GM21737 (cell line): ENCODE measurements around the gene PCK2.

Source experiments
- ATAC-seq: cut with Tn5 transposase; IDR thresholded peaks from one replicate; pipeline ENCODE4 v1.9.1; 2021; ENCODE audit warnings: mild to moderate bottlenecking, moderate library complexity; ENCODE audit not compliant: unreplicated experiment

Gene PCK2

DNA sequence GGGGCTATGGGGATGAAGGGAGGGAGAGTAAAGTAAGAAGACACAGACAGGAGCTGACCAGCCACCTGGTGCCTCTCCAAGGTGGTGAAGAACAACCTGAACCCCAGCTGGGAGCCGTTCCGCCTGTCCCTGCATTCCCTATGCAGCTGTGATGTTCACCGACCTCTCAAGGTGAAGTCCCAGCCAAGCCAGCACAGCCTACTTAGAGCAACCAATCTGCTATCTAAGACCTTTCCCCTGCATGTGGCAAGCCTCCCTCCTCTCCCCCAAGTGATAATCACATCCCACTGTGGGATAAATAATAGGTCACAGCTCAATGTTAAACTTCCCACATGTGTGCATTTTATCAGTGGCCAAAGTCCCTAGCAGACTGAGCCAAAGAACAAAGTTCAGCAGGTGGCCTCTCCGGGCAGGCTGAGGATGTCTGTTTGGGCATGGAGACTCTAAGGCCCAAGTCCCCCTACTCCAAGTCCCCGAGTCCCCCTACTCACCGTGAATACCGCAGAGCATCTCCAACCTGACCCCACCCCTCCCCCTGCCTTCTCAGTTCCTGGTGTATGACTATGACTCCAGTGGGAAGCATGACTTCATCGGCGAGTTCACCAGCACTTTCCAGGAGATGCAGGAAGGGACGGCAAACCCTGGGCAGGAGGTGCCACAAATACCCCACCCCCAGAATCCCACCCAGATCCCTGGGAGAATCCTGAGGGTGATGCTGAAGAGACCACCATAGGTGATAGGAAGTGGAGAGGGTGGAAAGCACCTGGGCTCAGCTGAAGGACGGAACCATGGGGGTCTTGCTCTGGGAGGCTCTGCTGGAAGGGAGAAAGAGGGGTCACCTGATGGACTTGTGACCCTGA, 19.3 kb upstream of the PCK2 start:
- ATAC-seq = no peak

DNA sequence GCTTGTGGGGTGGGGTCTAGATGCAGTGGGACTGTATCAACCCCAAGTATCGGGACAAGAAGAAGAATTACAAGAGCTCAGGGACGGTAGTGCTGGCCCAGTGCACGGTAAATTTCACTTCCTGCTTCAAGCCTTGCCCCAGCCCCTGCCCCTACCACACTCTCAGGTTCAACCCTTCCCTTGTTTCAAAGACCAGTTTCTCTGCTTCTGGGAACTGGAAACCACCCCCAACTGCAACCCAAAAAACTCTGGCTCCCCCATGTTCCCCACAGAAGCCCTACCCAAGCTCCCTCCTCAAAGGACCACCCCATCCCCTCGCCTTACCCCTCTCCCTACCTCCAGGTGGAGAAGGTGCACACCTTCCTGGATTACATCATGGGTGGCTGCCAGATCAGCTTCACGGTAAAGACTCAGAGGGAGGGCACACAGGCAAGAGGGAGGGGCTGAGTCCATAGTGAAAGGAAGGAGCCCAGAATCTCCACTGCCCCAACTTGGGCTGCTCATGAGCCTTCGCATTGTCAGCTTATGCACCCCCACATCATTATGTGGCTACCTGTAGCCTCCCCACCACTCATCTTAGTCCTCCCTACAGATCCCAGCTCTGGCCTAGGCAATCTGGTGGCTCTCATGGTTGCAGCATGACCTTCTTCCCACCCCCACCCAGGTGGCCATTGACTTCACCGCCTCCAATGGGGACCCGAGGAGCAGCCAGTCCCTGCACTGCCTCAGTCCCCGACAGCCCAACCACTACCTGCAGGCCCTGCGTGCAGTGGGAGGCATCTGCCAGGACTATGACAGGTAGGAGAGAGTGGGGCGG, 18.4 kb upstream of the PCK2 start:
- no peak for ATAC-seq

DNA sequence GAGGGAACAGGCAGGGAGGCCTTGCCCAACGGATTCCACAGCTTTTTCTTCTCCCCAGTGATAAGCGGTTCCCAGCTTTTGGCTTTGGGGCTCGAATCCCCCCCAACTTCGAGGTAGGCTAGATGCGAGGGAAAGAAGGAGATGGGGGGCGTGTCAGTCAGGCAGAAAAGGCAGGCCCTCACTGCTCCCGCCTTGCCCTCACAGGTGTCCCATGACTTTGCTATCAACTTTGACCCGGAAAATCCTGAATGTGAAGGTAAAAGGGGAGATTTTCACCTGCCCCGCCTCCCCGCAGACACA, 17.9 kb upstream of the PCK2 start:
- ATAC-seq = no peak

DNA sequence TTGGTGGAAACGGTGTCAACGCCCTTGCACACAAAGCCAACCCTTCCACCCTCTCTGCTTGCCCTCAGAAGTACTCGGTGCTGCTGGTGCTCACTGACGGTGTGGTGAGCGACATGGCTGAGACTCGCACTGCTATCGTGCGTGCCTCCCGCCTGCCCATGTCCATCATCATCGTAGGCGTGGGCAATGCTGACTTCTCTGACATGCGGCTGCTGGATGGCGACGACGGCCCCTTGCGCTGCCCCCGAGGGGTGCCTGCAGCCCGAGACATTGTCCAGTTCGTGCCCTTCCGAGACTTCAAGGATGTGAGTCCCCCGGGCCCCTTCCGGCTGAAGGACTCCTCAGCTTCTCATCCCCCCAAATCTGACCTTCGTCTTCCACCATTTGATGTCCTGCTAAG, 17.0 kb upstream of the PCK2 start:
- ATAC-seq = no peak

DNA sequence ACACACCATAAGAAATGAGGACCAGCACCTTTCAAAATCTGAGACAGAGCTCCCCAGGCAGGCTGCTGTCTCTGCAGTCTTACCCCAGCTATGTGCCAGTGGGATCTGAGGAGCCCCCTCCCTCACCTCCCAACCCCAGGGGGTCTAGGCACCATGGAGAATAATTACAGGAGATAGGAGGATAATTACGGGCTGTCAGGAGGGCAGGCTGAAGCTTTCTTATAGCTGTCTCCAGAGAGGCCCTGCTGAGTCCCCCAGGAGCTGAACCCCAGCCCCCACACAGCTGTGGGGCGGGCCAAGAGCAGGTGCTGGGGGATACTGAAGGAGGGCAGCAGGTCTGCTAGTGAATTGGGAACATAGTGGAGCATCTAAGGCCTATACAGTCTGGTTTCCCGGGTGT, 16.0 kb upstream of the PCK2 start:
- ATAC-seq = no peak

DNA sequence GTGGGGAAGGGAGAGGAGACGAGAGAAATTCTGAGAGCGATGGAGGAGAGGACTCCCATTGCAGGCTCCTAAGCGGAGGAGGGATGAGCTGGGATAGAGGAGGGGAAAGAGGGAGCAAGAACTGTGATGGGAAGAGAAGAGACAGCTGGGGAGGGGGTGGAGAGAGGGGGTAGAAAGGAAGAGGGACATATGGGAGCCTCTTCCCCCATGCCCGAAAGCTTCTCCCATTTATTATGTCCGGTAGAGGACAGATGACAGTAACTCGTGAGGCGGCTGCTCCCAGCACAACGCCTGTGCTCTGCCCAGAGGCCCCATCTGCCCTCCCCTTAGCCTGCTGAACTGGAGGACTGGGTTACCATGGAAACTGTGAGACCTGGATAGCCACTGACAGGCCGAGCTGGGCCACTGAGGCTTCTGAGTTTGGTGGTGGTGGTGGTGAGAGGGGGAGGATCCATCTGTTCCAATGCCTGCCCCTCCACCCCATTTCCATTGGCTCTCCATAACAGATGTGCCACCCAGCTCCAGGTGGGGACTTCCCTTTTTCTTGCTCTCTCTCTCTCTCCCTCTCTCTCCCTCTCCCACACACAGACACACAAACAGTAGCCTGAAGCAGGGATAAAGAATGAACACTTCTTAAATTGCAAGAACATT, 14.5 kb upstream of the PCK2 start:
- ATAC-seq = no peak

DNA sequence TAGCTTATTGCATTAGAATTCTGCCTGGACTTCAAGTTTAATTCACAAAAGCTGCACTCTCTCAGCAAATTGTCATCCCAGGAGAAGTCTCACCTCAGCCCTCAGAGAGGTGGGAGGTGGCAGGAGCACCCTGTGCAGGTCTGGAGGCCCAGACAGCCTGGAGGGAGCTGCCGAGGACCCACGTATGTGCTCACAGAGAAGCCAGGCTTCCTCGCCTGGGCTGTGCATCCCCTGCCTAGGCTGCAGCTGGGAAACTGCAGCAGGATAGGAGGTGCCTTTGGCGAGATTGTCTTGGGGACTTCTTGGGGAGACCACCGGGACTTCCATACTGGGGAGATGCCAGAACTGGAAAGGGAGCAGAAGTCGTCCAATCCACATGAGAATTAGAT, 14.0 kb upstream of the PCK2 start:
- ATAC-seq = no peak

DNA sequence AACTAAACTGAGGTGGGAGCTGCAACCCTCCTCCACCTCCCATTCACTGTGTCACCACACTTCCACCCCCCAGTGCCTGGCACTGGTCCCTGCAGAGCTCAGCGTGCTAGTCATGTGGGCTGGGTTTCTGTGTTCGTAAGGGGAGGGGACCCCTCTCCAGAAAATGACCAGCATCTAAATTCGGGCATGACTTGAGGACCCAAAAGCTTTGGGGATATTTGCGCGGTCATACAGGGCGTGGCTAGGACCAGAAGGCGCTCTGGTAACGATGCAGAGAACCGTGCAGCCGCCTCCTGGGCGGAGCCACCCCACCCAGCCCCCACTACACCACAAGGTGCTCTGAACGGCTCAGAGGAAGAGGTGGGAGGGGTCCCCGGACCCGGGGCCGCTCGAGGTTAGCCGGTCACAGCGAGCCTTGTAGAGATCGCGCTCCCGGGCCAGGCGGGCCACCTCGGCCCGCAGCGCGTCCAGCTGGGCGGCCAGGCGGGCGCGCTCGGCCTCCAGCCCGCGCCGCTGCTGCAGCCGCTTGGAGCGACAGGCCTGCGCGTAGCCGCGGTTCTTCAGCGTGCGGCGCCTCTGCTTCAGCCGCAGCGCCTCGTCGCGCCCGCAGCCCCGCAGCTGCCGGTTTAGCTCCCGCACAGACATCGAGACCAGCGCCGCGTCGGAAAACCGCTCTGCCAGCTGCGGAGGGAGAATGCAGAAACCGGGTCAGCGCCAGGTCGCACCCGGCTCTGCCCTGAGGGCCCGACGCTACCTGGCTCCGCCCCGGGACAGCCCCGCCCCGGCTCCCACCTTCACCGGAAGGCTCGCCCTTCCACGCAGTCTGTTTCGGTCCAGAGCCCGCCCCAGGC, 13.0 kb upstream of the PCK2 start:
- ATAC-seq = peak; percentile 85

DNA sequence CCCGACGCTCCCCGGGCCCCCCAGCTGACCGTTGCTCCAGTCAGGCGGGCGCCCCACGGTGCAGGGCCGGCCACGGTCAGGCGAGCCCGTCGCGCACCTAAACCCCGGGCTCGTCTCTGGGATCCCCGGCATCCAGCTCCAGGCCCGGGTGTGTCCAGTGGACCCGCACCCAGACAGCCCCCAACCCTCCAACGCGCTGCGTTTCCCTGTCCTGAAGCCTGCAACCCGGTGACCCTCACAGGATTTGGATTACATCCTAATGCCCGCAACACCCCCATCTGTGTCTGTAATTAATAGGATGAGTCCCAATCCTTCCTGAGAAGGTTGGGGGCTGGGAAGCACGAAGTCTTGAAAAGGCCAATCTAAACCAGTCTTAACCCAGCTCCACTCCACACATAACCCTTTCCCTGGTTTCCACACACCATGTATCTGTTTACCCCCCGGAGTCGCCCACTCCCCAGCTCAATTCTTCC, 12.3 kb upstream of the PCK2 start:
- ATAC-seq = no peak

DNA sequence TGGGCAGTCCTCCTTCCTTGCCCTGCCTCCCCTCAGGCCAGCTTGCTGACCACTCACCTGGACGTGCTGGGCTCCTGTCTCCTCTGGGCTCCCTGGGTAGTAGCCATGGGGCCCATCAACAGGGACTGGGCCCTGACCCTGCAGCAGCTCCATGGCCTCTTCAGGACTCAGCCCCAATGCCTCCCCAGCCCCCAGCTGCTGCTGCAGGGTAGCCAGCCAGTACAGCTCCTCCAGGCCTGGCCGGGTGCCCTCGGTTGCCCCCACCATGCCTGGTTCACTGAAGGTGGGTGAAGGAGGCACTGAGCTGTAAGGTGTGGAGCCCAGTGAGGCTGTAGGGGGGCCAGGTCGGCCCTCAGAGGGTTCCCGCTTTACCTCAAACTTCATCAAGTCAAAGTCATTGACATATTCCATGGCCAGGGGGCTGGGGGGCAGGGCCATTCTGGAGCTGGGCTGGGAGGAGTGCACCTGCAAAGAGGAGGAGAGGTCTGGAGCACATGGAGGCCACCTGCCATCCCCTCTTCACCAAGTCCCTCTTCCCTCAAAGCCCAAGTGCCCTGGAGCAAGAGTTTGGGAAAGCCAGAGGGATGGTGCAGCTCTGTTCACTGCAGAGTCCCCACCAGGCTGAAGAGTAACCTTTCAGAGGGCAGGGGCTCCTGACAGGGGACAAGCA, 11.6 kb upstream of the PCK2 start:
- ATAC-seq = no peak

DNA sequence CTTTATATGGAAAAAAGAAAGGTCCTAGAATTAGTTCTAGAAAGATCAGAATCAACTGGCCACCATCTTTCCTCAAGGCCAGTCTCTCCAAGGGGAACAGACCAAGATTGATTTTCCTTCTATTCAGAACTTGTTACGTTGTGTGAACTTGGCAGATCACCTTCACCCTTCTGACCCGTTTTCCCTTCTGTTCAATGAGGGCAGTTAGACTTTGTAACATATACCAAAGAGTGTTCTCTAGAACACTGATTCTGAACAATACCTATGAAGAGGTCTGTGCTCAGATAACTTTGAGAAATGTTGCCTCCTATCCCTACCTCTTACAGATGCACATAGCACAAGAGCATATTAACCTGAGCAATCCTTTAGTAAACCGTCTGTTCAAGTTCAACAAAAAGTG, 10.6 kb upstream of the PCK2 start:
- no peak for ATAC-seq

DNA sequence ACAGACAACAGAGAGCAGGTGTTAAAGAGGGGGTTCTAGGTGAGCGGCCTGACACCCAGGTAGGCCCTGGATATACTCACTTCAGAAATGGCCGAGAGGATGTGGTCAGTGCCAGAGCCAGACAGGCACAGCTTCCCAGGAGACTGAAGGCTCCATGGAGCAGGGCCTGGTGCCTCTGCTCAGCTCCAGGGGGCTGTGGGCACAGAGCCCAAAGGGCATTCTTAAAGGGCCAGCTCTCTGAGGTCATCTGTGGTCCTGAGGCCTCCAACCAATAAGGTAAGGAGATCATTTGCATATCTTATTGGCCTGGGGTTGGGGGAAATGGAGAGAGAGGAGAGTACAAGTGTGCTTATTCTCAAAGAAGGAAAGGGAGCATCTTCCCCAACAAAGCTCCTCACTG, 9.7 kb upstream of the PCK2 start:
- no peak for ATAC-seq

DNA sequence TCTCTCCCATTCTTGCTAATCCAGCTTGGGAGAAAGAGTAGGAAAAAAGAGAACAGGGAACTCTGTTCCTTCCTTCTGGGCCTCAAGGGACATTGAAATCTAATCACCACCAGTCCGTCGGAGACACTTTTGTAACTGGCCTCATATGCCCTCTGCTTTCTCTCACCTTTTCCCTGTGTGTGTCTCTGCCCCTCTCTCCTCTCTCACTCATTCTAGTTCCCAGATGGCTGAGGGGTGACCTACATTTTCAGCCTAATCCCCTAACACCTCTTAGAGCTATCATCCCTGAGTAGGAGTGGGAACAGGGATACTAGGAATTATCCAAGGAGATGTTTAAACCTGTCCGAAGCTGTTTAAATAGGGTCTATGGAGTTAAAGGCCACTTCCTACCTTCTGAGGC, 8.9 kb upstream of the PCK2 start:
- no peak for ATAC-seq

DNA sequence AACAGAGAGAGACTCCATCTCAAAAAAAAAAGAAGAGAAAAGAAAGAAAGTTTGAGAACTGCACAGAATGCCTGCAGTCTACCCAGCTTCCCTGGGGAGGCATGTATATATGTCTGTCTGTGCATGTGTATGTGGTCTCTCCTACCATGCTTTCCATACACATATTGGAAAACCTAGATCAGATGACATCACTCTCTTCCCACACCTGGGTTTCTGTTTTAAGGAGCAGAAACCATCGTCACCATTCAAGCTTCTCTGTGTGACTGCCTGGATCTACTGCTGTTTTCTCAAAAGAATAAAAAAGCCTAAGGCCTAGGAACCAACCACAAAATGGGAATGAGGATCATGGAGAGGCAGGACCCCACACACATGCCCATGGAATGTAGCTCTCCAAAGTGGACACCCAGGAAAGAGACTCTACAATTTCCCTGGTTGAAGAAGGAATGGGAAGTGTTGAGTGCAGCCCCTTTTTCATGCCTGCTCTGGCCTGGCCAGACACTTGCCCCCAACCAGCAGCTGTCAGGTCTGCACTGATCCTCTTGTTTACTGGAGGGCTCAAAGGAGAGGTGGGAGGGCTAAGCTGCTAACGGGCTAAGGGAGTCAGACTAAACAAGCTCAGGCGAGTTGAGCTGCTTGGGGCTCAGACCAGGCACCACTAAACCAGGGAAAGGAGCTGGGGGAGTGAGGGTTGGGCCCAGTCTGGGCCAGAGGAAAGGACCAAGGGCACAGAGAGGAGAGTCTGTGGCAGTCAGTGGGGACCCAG, 7.7 kb upstream of the PCK2 start:
- no peak for ATAC-seq

DNA sequence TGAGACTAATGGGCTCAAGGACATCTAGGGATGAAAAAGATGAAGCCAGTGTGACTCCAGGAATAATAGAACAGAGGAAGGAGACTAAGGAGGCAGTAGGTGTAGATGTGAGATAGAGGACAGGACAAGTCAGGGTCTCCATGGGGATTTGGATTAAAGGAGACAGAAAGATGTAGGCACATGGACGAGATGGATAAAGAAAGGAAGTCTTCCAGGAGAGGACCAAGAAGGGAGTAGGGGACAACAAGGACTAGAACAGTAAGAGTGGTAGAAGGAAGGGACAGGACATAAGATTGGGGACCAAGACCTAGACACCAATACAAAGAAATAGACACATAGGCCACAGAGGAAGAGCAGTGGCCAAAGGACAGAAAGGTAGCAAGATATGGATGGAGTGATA, 7.1 kb upstream of the PCK2 start:
- no peak for ATAC-seq

DNA sequence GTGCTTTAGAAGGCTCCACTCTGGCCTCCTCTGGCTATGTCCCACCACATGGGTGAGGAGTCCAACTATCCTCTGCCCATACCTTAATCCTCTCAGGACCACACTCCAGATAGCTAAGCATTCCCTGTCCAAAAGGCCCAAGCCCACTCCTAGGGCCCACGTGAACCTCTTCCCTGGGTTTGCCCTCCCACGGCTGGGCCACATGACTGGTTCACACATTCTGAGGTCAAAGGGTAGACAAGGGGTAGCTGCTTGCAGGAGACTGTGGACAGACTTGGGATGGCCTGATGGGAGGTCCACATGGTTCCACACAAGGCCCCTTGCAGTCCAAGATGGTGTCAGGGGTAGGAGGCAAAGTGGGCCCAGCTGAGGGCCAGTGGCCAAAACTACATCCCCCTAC, 6.0 kb upstream of the PCK2 start:
- no peak for ATAC-seq

DNA sequence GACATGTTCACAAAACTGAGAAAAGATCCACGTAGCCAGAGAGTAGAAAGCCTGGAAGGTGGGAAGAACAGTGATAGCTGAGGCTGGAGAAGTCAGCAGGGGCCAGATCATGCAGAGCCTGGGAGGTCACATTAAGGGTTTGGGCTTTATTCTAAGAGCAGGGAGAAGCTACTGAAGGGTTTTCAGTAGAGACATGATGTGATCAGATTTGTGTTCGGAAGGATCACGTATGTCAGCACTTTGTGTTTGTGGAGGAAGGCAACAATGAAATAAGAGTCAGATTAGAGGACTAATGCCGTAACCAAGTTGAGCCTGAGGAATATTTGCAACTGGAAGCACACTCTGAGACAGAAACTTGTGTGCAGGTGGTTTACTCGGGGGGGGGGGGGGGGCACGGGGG, 4.2 kb upstream of the PCK2 start:
- ATAC-seq = no peak

DNA sequence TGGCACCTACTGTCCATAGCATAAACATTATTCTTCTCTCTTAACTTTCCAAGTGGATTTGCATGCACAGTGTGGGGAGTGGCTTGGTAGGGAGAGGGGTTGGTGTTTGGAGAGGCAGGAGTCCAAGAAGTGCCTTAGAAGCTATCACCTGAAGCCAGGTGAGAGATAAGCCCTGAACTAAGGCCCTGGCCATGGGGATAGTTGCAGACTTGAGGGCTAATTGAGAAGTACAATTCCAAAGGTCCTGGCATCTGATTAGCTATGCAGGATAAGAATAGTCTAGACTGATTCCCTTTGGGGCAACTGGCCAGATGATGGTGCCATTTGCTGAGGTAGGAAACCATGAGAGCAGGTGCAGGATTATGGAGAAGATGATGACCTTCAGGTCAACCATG, 2.0 kb upstream of the PCK2 start:
- no peak for ATAC-seq

DNA sequence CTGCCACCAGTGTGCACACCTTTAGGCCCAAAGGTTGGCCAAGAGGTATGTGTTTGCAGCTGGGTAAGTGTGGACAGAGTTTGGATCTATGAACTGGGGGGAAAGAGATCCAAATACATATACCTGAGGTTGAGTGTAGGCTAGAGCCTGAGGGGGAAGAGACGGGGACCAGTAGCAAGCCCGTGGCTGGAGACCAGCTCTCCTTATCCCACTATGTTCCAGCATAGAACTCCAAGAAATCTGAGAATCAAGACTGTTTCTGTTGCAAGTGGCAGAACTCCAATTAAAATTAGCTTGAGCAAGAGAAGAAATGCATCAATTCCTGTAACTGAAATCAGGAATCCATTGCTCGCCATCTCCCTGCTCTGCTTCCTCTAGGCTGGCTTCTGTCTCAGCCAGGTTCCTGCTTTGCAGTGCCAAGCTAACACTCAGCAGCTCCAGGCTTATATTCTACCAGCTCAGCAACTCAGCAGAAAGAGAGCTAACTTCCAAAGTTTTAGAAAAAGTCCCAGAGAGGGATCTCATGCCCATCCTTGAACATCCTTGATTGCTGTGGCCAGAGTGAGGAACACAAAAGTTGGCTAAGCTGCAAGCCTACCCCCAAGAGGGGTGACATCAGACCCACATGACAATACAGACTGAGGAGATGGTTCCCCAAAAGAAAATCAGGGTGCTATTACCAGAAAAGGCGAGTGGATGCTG, 1.5 kb upstream of the PCK2 start:
- no peak for ATAC-seq
